HPDE6-E6E7 (cell line): Measurements from ENCODE around the gene ACP3.
A peak's percentile ranks its signal among the peaks of the same experiment; 100 is the strongest.

Experiments used
- DNase-seq: peaks from one replicate; pipeline ENCODE4 v3.0.0; 2011; ENCODE audit warnings: missing footprints; ENCODE audit errors: extremely low spot score

Gene ACP3

GRCh38 chr3:132315851-132316250 lies 1.4 kb upstream of the ACP3 start:
- no peak for DNase-seq

GRCh38 chr3:132318451-132318850 lies 1.2 kb downstream of the ACP3 start:
- DNase-seq: peak; percentile 26

GRCh38 chr3:132321304-132321703 lies 4.1 kb downstream of the ACP3 start:
- DNase-seq: no peak

GRCh38 chr3:132325103-132325606 lies 7.9 kb downstream of the ACP3 start:
- no peak for DNase-seq

GRCh38 chr3:132325634-132326033 lies 8.4 kb downstream of the ACP3 start:
- no peak for DNase-seq

- DNase-seq: no peak
Observed at GRCh38 chr3:132326251-132326650, 9.0 kb downstream of the ACP3 start.

- no peak for DNase-seq
Observed at GRCh38 chr3:132332082-132332481, 14.9 kb downstream of the ACP3 start.

- no peak for DNase-seq
Observed at GRCh38 chr3:132332508-132332907, 15.3 kb downstream of the ACP3 start.

GRCh38 chr3:132341746-132342145 lies 24.5 kb downstream of the ACP3 start:
- no peak for DNase-seq

GRCh38 chr3:132342183-132342582 lies 25.0 kb downstream of the ACP3 start:
- no peak for DNase-seq

GRCh38 chr3:132342610-132343009 lies 25.4 kb downstream of the ACP3 start:
- no peak for DNase-seq

- DNase-seq: peak; percentile 23
Observed at GRCh38 chr3:132343018-132343612, 25.9 kb downstream of the ACP3 start.

- no peak for DNase-seq
Observed at GRCh38 chr3:132344666-132345280, 27.6 kb downstream of the ACP3 start.

GRCh38 chr3:132346841-132347736 lies 29.9 kb downstream of the ACP3 start:
- DNase-seq: no peak

- DNase-seq: no peak
Observed at GRCh38 chr3:132347811-132348210, 30.6 kb downstream of the ACP3 start.

- DNase-seq: no peak
Observed at GRCh38 chr3:132348531-132348930, 31.3 kb downstream of the ACP3 start.

- DNase-seq: no peak
Observed at GRCh38 chr3:132350814-132351213, 33.6 kb downstream of the ACP3 start.

GRCh38 chr3:132351222-132351806 lies 34.1 kb downstream of the ACP3 start:
- no peak for DNase-seq

- DNase-seq: peak; percentile 40
Observed at GRCh38 chr3:132352556-132353143, 35.4 kb downstream of the ACP3 start.

GRCh38 chr3:132354916-132355702 lies 37.9 kb downstream of the ACP3 start:
- DNase-seq: peak; percentile 25

GRCh38 chr3:132356568-132356967 lies 39.4 kb downstream of the ACP3 start:
- no peak for DNase-seq
